Activated B cell treated with CpG ODN at 0.5 μM for 24 hours (primary cell): Measurements from ENCODE around the gene NPAS3. TPM values are rescaled to one million over a fixed set of nuclear protein-coding genes. Genes with fewer than 3 reads are reported as not detected.

ENCODE experiments used
- ATAC-seq: fragments of 200-7000 bp; cut with Tn5 transposase; one replicate; pipeline ENCODE4 v1.10.0; 2021; ENCODE audit warnings: low read depth, mild to moderate bottlenecking, moderate library complexity
- CTCF ChIA-PET: fragments of 350-600 bp; sonication (Branson Sonifier 250); formaldehyde crosslinking; loops from one replicate; lab custom pipeline; 2021; ENCODE audit warnings: antibody characterized with exemption; lab: Charles Lee
- POLR2A ChIA-PET: fragments of 350-600 bp; sonication (Branson Sonifier 250); formaldehyde crosslinking; loops from one replicate; lab custom pipeline; 2021; ENCODE audit warnings: antibody characterized with exemption; lab: Charles Lee
- DNase-seq: peaks from one replicate; pipeline ENCODE4 v3.0.0; 2022
- H3K27ac Mint-ChIP-seq: one replicate; pipeline ENCODE4 v1.8.0; 2020; ENCODE audit warnings: mixed read lengths
- H3K27me3 Mint-ChIP-seq: one replicate; pipeline ENCODE4 v1.8.0; 2021; ENCODE audit warnings: mixed read lengths
- H3K36me3 Mint-ChIP-seq: one replicate; pipeline ENCODE4 v1.8.0; 2021; ENCODE audit warnings: low read depth, mixed read lengths
- H3K4me1 Mint-ChIP-seq: one replicate; pipeline ENCODE4 v1.8.0; 2021; ENCODE audit warnings: mixed read lengths
- H3K4me3 Mint-ChIP-seq: one replicate; pipeline ENCODE4 v1.8.0; 2020; ENCODE audit warnings: mild to moderate bottlenecking, mixed read lengths
- H3K9me3 Mint-ChIP-seq: one replicate; pipeline ENCODE4 v1.8.0; 2020; ENCODE audit warnings: mixed read lengths
- intact Hi-C: fragments of 100-400 bp; cut with micrococcal nuclease; formaldehyde crosslinking; loops from one replicate; pipeline ENCODE4 v1.15.1; 2024
- total RNA-seq: library from RNA; stranded (reverse); gene quantifications from 2 replicates; pipeline ENCODE4 v1.2.3, GENCODE V29; 2022
- TF ChIP-seq, protein P1 (sequence below): fragments of 200-600 bp; IDR thresholded peaks from one replicate; pipeline ENCODE4 v1.8.0; 2022; ENCODE audit warnings: antibody characterized with exemption, mild to moderate bottlenecking

NPAS3 gene
- total RNA-seq, 1 donor from 2014 or later: not detected

DNA sequence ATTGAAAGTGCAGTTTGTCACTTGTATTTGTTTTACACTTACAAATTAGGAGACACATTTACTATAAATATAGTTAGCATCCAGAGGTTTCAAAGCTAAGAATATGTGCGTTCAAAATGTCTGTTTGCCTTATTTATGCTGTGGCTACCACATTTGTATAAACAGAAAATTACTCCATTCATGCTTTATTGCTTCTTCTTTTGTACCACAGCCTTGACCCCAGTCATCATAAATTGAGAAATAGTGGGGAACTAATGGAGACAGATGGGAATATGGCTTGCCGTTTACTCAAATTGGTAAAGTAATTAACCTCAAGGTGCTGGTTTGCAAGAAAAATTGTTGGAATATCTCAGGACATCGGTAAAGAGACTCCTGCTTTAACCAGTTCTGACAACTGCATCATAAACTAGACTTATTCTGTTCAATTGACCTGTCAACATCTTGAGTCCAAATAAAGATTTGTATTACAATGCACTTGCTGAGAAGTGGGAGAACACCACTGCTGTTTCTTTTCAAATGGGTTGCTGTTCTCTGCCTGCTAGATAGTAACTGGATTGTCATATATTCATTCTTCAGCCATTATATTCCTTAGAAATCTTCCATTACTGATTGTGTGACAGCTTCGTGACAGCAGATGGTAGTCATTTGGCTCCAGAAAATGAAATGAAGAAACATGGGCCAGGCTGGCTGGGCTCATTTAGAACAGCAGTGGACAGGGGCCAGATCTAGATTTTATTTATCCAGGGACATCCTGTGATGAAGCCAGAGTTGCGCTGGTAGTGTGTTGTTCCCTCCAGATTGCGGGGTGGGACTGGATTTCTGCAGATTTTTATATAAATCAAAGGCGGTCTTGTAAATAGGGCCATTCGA is 657.8 kb downstream of the NPAS3 start:
- H3K27me3 Mint-ChIP-seq: no peaks in the 10 kb centered on the region
- ChIA-PET CTCF (no interaction called here), POLR2A (no interaction called here)
- no peaks in the 10 kb centered on the region for H3K36me3 Mint-ChIP-seq
- TF ChIP-seq, protein P1, sequence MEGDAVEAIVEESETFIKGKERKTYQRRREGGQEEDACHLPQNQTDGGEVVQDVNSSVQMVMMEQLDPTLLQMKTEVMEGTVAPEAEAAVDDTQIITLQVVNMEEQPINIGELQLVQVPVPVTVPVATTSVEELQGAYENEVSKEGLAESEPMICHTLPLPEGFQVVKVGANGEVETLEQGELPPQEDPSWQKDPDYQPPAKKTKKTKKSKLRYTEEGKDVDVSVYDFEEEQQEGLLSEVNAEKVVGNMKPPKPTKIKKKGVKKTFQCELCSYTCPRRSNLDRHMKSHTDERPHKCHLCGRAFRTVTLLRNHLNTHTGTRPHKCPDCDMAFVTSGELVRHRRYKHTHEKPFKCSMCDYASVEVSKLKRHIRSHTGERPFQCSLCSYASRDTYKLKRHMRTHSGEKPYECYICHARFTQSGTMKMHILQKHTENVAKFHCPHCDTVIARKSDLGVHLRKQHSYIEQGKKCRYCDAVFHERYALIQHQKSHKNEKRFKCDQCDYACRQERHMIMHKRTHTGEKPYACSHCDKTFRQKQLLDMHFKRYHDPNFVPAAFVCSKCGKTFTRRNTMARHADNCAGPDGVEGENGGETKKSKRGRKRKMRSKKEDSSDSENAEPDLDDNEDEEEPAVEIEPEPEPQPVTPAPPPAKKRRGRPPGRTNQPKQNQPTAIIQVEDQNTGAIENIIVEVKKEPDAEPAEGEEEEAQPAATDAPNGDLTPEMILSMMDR: no peak
- H3K27ac Mint-ChIP-seq: no peak overlapping the region
- ATAC-seq (no peak), DNase-seq (no peak)
- intact Hi-C loops: no loop called here
- no peaks in the 10 kb centered on the region for H3K9me3 Mint-ChIP-seq
- H3K4me3 Mint-ChIP-seq: no peak overlapping the region
- no peaks in the 10 kb centered on the region for H3K4me1 Mint-ChIP-seq

DNA sequence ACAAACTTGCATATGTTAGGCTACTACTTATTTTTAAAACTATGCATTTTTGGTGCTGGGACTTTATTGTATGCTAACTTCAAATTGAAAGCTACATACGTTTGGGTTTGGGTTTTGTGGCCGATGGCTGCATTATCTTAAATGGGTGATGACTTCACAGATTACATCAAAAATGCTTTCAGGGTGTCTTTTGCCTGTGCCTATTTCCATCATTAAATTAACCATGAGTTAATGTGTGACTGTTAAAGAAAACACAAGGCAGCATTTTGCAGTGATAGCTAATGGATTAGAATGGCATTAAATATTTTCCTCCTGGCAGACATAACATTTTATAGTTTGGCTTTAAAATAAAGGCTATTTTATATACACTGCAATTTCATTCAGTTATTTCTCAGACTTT is 659.9 kb downstream of the NPAS3 start:
- CTCF ChIA-PET: no interaction called here
- DNase-seq: no peak
- H3K4me1 Mint-ChIP-seq: no peaks in the 10 kb centered on the region
- H3K27me3 Mint-ChIP-seq: no peaks in the 10 kb centered on the region
- H3K9me3 Mint-ChIP-seq: no peaks in the 10 kb centered on the region
- no peak overlapping the region for H3K27ac Mint-ChIP-seq
- ATAC-seq: no peak
- H3K36me3 Mint-ChIP-seq: no peaks in the 10 kb centered on the region
- intact Hi-C loops: no loop called here
- POLR2A ChIA-PET: no interaction called here
- TF ChIP-seq, protein P1: no peak
- H3K4me3 Mint-ChIP-seq: no peak overlapping the region

DNA sequence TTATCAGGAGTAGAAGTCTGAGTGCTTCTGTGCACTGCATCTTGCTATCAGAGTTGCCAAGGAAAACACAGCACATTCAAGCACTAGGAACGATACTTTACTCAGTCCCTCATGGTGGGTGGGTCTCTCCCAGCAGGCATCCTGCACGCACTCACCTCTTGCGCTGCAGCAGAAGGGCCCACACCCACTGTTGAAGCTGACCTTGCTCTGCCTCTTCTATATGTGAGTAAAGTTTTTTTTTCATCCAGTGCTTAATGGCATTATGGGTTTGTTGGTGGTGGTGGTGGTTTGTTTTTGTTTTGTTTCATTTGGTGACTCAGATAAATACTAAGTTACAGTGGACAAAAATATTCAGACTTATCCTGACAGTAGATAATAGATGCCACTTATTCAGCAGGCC is 663.7 kb downstream of the NPAS3 start:
- ATAC-seq (no peak), DNase-seq (no peak)
- H3K27ac Mint-ChIP-seq: no peak overlapping the region
- H3K4me1 Mint-ChIP-seq: no peaks in the 10 kb centered on the region
- no peaks in the 10 kb centered on the region for H3K36me3 Mint-ChIP-seq
- intact Hi-C loops: no loop called here
- H3K27me3 Mint-ChIP-seq: no peaks in the 10 kb centered on the region
- ChIA-PET CTCF (no interaction called here), POLR2A (no interaction called here)
- TF ChIP-seq, protein P1: no peak
- no peak overlapping the region for H3K4me3 Mint-ChIP-seq
- H3K9me3 Mint-ChIP-seq: no peaks in the 10 kb centered on the region

DNA sequence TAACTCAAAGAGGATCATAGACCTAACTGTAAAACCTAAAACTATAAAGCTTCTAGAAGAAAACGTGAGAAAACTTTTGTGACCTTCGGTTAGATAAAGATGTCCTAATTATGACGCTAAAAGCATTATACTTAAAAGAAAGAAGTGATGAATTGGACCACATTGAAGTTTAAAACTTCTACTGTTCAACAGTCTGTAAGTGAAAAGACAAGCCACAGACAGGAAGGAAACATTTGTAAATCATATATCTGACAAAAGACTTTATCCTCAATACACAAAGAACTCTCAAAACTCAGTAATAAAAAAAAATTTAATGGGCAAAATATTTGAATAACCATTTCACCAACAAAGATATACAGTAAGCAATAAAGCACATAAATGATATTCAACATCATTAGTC is 667.9 kb downstream of the NPAS3 start:
- POLR2A ChIA-PET: no interaction called here

DNA sequence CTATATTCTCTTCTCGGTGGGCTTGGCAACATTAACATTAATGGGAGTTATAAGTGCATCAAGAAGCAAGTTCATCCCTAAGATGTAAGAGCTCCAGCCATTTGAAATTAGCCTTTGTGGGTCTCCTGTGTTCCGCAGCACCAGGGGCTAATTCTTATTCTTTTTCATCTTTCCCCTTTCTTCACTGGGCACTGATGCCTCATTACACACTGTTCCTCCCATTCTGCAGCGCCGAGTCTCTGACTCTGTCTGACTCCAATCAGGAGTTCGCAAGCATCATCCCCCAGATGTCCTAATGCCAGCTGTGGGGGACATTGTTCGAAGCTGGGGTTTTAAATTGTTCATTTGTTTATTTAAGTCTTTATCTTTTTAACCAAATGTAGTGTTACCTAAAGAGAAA is 670.9 kb downstream of the NPAS3 start:
- H3K9me3 Mint-ChIP-seq: no peaks in the 10 kb centered on the region
- ChIA-PET POLR2A (no interaction called here), CTCF (no interaction called here)
- H3K4me3 Mint-ChIP-seq: no peak overlapping the region
- ATAC-seq (no peak), DNase-seq (no peak)
- H3K36me3 Mint-ChIP-seq: no peaks in the 10 kb centered on the region
- no peak overlapping the region for H3K27ac Mint-ChIP-seq
- TF ChIP-seq, protein P1: no peak
- intact Hi-C loops: no loop called here
- no peaks in the 10 kb centered on the region for H3K27me3 Mint-ChIP-seq
- no peaks in the 10 kb centered on the region for H3K4me1 Mint-ChIP-seq

More for the DNA sequence above, 667.9 kb downstream of the NPAS3 start:
- no peak for ATAC-seq
- TF ChIP-seq, protein P1: no peak
- no peaks in the 10 kb centered on the region for H3K4me1 Mint-ChIP-seq
- DNase-seq: no peak
- intact Hi-C loops: no loop called here
- no peaks in the 10 kb centered on the region for H3K9me3 Mint-ChIP-seq
- no peaks in the 10 kb centered on the region for H3K27me3 Mint-ChIP-seq
- H3K36me3 Mint-ChIP-seq: no peaks in the 10 kb centered on the region
- H3K4me3 Mint-ChIP-seq: no peak overlapping the region
- H3K27ac Mint-ChIP-seq: no peak overlapping the region
- CTCF ChIA-PET: no interaction called here
